HepG2 (cell line): ENCODE results near the gene EDAR. TPM values are rescaled to one million over a fixed set of nuclear protein-coding genes. Genes with fewer than 3 reads are reported as not detected.
A peak's percentile ranks its signal among the peaks of the same experiment; 100 is the strongest.

Source experiments
- CSRNP2 ChIP-seq: sonication (generic); formaldehyde crosslinking; conservative IDR thresholded peaks from 2 replicates; pipeline ENCODE4 v1.8.0; 2022; ENCODE audit warnings: low read depth, missing genetic modification reagents
- FOXA1 ChIP-seq, 2 experiments: fragments of 450-650 bp in 1 of 2; sonication (generic) in 1 of 2; formaldehyde crosslinking in 1 of 2; IDR thresholded peaks; 2 replicates each; pipeline versions ENCODE4 v1.4.0 to v1.6.1; 2016 to 2020; ENCODE audit warnings: missing genetic modification reagents in 1 of 2
- FOXA3 ChIP-seq: IDR thresholded peaks from 2 replicates; pipeline ENCODE4 v1.6.1; 2016; ENCODE audit warnings: missing genetic modification reagents, missing compliant biosample characterization
- FOXJ3 ChIP-seq: sonication (generic); formaldehyde crosslinking; IDR thresholded peaks from 2 replicates; pipeline ENCODE4 v1.4.0; 2020; ENCODE audit warnings: missing genetic modification reagents, mild to moderate bottlenecking, borderline replicate concordance
- FOXK1 ChIP-seq: sonication (generic); formaldehyde crosslinking; IDR thresholded peaks from 2 replicates; pipeline ENCODE4 v1.4.0; 2020; ENCODE audit warnings: low read depth, missing genetic modification reagents, borderline replicate concordance
- FOXP4 ChIP-seq: sonication (generic); formaldehyde crosslinking; IDR thresholded peaks from 2 replicates; pipeline ENCODE4 v1.4.0; 2020; ENCODE audit warnings: missing genetic modification reagents
- GATAD2A ChIP-seq: IDR thresholded peaks from 2 replicates; pipeline ENCODE4 v1.6.1; 2016
- MAX ChIP-seq: IDR thresholded peaks from 2 replicates; pipeline ENCODE4 v1.6.1; 2012; ENCODE audit warnings: inconsistent platforms
- NONO ChIP-seq, 2 experiments: fragments of 450-650 bp in 1 of 2; sonication (generic) in 1 of 2; formaldehyde crosslinking in 1 of 2; IDR thresholded peaks in 1 of 2; conservative IDR thresholded peaks in 1 of 2; 2 replicates each; pipeline versions ENCODE4 v1.6.1 to v1.8.0; 2017 to 2022; ENCODE audit warnings: mild to moderate bottlenecking in 1 of 2, missing genetic modification reagents in 1 of 2, moderate library complexity in 1 of 2
- NR2F2 ChIP-seq: IDR thresholded peaks from 2 replicates; pipeline ENCODE4 v1.6.1; 2012; ENCODE audit warnings: low read depth, inconsistent platforms, borderline replicate concordance
- PAXIP1 ChIP-seq: sonication (generic); formaldehyde crosslinking; conservative IDR thresholded peaks from 2 replicates; pipeline ENCODE4 v1.4.0; 2020; ENCODE audit warnings: mild to moderate bottlenecking, missing genetic modification reagents, moderate library complexity
- SOX13 ChIP-seq, 3 experiments: fragments of 450-650 bp in 1 of 3; sonication (generic) in 1 of 3; formaldehyde crosslinking in 1 of 3; IDR thresholded peaks in 2 of 3; conservative IDR thresholded peaks in 1 of 3; 2 replicates each; pipeline versions ENCODE4 v1.5.0 to v1.6.1; 2016 to 2020; ENCODE audit warnings: antibody characterized with exemption in 1 of 3, mild to moderate bottlenecking in 1 of 3, missing compliant biosample characterization in 1 of 3, missing genetic modification reagents in 1 of 3, moderate library complexity in 1 of 3
- SOX5 ChIP-seq: IDR thresholded peaks from 2 replicates; pipeline ENCODE4 v1.6.1; 2016; ENCODE audit warnings: borderline replicate concordance
- SOX6 ChIP-seq, 2 experiments: fragments of 450-650 bp in 1 of 2; sonication (generic) in 1 of 2; formaldehyde crosslinking in 1 of 2; IDR thresholded peaks; 2 replicates each; pipeline versions ENCODE4 v1.4.0 to v1.6.1; 2017 to 2020; ENCODE audit warnings: antibody characterized with exemption in 1 of 2, mild to moderate bottlenecking in 1 of 2, missing genetic modification reagents in 1 of 2
- SP5 ChIP-seq: IDR thresholded peaks from 2 replicates; pipeline ENCODE4 v1.6.1; 2016; ENCODE audit warnings: low read depth, borderline replicate concordance
- TEAD2 ChIP-seq: sonication (generic); formaldehyde crosslinking; IDR thresholded peaks from 2 replicates; pipeline ENCODE4 v1.9.0; 2021; ENCODE audit warnings: missing genetic modification reagents
- TRIM22 ChIP-seq: fragments of 450-650 bp; IDR thresholded peaks from 2 replicates; pipeline ENCODE4 v1.6.1; 2017
- ZNF337 ChIP-seq: sonication (generic); formaldehyde crosslinking; IDR thresholded peaks from 2 replicates; pipeline ENCODE4 v1.5.1; 2020; ENCODE audit warnings: missing genetic modification reagents, low read depth, mild to moderate bottlenecking, borderline replicate concordance
- ZNF383 ChIP-seq: sonication (generic); formaldehyde crosslinking; IDR thresholded peaks from 2 replicates; pipeline ENCODE4 v1.4.0; 2020; ENCODE audit warnings: missing genetic modification reagents, mild to moderate bottlenecking, borderline replicate concordance
- ZNF878 ChIP-seq: sonication (generic); formaldehyde crosslinking; IDR thresholded peaks from 2 replicates; pipeline ENCODE4 v1.8.1; 2023; ENCODE audit warnings: mild to moderate bottlenecking, missing genetic modification reagents, moderate library complexity
- polyA plus RNA-seq, 8 experiments: library from polyadenylated mRNA; depleted of rRNA in 3 of 8; stranded (reverse) in 7 of 8; unstranded in 1 of 8; fragments of >200 nt; fragmentation: Illumina TruSeq in 4 of 8; extraction: Trizol in 4 of 8; gene quantifications; 2 replicates each; pipeline versions ENCODE4 v1.2.1 to v1.2.3, GENCODE V29; 2011 to 2016; ENCODE audit warnings: low read depth in 4 of 8, missing spikeins in 1 of 8, mixed read lengths in 1 of 8; ENCODE audit not compliant: insufficient read depth in 1 of 8
- total RNA-seq, 5 experiments: library from RNA; depleted of rRNA; stranded (reverse); fragments of >200 nt; fragmentation: Illumina TruSeq; extraction: Trizol; gene quantifications; 2 replicates each; pipeline ENCODE4 v1.2.3, GENCODE V29; 2016; ENCODE audit warnings: low read depth in 1 of 5

EDAR gene
- total and polyA plus RNA-seq, 2 of the 13 experiments (the other 11 are each of a cell fraction or from before 2014, with no cell fraction given), result not detected

- peak; percentile 74 for TF ChIP-seq FOXP4 (CRISPR knock-in tag)
- TF ChIP-seq NR2F2, result no peak
- TF ChIP-seq FOXA3 (CRISPR knock-in tag), result peak; percentile 82
- peak; percentile 30; the same call in 1 of the 2 replicates for TF ChIP-seq MAX
- TF ChIP-seq SOX13 (IDR thresholded peaks at IDR 0.05), result no peak
- TF ChIP-seq SOX13 (CRISPR knock-in tag; conservative IDR thresholded peaks at IDR 0.05 in 1 of 2, IDR thresholded peaks at IDR 0.05 in 1 of 2), result peak in 1 of 2 experiments; percentile 60; a peak in 1 of 4 replicates
- TF ChIP-seq ZNF383 (CRISPR knock-in tag), result no peak
- no peak for TF ChIP-seq FOXA1 (IDR thresholded peaks at IDR 0.05)
- TF ChIP-seq FOXA1 (CRISPR knock-in tag; IDR thresholded peaks at IDR 0.05), result peak; percentile 20; the same call in 1 of the 2 replicates
- TF ChIP-seq TEAD2 (CRISPR knock-in tag), result no peak
- TF ChIP-seq GATAD2A (CRISPR knock-in tag), result peak; percentile 74
- TF ChIP-seq ZNF337 (CRISPR knock-in tag), result no peak
- no peak for TF ChIP-seq TRIM22
- no peak for TF ChIP-seq SOX6 (IDR thresholded peaks at IDR 0.05)
- TF ChIP-seq SOX6 (CRISPR knock-in tag; IDR thresholded peaks at IDR 0.05), result peak; percentile 61; the same call in 1 of the 2 replicates
- peak; percentile 31; the same call in 1 of the 2 replicates for TF ChIP-seq PAXIP1 (CRISPR knock-in tag)
- peak; percentile 25; the same call in 1 of the 2 replicates for TF ChIP-seq FOXK1
- TF ChIP-seq CSRNP2 (CRISPR knock-in tag), result no peak
- TF ChIP-seq FOXJ3, result peak; percentile 82; the same call in 1 of the 2 replicates
- TF ChIP-seq SP5, result 0 out of 2 replicates have a peak, but pooled peaks have one; percentile 54
- 0 out of 2 replicates have a peak, but pooled peaks have one; percentile 18 for TF ChIP-seq SOX5
- no peak for TF ChIP-seq NONO (IDR thresholded peaks at IDR 0.05)
- no peak for TF ChIP-seq NONO (CRISPR knock-in tag; conservative IDR thresholded peaks at IDR 0.05)
- 0 out of 2 replicates have a peak, but pooled peaks have one; percentile 41 for TF ChIP-seq ZNF878 (CRISPR knock-in tag)
These were observed 6.8 kb downstream of the EDAR start (continued) for GRCh38 chr2:108982259-108982679.
